NCI-H524 treated with DMSO at 0.1 percent for 48 hours (cell line): Measurements from ENCODE around the gene DEF6.
A peak's percentile ranks its signal among the peaks of the same experiment; 100 is the strongest.

Source experiments
- DNase-seq: peaks from one replicate; lab custom pipeline; 2025; lab: John Stamatoyannopoulos, UW

DEF6 gene, protein sequence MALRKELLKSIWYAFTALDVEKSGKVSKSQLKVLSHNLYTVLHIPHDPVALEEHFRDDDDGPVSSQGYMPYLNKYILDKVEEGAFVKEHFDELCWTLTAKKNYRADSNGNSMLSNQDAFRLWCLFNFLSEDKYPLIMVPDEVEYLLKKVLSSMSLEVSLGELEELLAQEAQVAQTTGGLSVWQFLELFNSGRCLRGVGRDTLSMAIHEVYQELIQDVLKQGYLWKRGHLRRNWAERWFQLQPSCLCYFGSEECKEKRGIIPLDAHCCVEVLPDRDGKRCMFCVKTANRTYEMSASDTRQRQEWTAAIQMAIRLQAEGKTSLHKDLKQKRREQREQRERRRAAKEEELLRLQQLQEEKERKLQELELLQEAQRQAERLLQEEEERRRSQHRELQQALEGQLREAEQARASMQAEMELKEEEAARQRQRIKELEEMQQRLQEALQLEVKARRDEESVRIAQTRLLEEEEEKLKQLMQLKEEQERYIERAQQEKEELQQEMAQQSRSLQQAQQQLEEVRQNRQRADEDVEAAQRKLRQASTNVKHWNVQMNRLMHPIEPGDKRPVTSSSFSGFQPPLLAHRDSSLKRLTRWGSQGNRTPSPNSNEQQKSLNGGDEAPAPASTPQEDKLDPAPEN

DNA sequence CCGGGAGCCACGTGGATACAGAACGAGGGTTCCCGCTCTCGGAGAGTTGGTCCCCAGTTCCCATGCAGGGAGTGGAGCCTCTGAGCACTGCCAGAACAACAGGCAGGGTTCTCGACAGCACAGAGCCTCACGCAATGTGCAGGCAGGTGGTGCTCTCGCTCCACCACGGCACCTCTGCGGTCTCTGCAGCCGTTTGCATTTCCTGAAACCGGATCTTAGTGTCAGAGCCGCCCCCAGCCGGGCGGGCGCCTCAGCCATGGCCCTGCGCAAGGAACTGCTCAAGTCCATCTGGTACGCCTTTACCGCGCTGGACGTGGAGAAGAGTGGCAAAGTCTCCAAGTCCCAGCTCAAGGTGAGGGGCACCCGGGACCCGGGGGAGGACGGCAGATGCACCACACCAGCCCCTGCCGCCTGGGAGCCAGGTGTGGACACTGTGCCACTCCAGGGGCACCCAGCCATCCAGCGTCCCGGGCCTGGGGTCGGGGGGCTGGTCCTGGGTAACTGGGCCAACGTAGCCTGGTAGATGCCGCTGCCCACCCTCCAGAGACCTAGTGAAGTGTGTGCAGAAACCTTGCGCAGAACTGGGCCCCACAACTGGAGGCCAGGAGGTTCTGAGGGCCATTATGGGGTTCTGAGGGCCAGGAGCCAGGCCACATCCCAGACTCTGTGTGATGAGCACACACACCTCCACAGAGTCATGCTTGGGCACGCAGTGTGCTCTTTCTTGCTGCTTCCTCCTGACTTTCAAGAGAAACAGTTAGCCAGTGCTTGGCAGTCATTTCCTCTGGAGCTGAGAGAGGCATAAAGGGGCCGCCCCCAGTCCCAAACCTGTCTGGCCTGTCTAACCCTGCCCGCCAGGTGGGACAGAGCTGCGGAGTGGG, at the start of gene DEF6:
Gene DEF6, plus strand, starts transcription at position 218 of the 881 bp plus-strand sequence. Its CDS starts 39 bp downstream, at position 257.
- peak; percentile 71 for DNase-seq

DNA sequence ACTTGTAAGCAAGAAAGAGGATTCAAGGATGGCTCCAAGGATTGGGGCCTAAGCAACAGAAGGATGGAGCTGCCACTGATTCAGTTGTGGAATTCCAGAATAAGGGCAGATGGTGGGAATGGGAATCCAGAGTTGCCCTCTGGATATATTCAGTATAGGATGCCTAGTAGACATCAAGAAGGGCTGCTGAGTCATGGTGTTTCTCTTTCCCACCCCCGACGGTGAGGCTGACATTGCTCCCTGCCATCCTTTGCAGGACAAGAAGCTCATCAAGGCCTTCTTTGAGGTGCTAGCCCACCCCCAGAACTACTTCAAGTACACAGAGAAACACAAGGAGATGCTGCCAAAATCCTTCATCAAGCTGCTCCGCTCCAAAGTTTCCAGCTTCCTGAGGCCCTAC, 49.3 kb upstream of the DEF6 start:
- DNase-seq: no peak

GRCh38 chr6:35248965-35249364, 48.7 kb upstream of the DEF6 start:
- DNase-seq: no peak

GRCh38 chr6:35251949-35252348, 45.7 kb upstream of the DEF6 start:
- DNase-seq: no peak

GRCh38 chr6:35253249-35253648, 44.4 kb upstream of the DEF6 start:
- no peak for DNase-seq

GRCh38 chr6:35258336-35258735, 39.3 kb upstream of the DEF6 start:
- DNase-seq: no peak

GRCh38 chr6:35258858-35259193, 38.8 kb upstream of the DEF6 start:
- no peak for DNase-seq

- peak; percentile 71 for DNase-seq
Observed at GRCh38 chr6:35259194-35259947, 38.2 kb upstream of the DEF6 start, which contains the start of gene ZNF76. Gene ZNF76 (plus strand): TSS chr6:35259735. CDS start chr6:35281152, 21,417 bp downstream.

DNA sequence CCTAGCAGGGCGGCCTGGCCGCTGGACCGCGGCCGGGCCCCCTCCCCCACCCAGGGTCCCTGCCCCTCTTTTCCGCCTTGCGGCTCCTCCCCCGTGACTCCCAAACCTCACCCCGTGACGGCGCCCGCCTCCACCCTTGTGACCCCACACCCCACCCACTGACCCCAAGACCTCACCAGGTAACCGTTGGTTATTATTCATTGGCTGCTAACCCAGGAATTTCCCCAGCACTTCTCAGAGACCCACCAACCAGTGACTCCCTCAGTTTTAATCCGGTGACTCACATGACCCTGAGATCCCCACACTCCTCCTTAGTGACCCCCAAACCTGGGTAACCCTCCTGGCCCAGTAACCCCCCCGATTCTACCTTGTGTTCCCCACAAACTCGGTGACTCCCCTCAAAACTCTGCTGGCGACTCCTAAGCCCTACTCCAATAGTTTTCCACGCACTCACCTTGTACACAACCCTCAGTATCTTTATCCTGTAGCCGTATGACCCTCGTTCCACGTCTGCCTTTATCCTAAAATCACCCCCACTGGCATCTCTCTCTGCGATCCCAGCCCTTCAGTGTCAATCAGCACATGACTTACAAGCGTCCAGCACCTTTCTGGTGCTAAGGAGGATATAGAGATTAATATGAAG, 37.5 kb upstream of the DEF6 start:
- peak; percentile 9 for DNase-seq

DNA sequence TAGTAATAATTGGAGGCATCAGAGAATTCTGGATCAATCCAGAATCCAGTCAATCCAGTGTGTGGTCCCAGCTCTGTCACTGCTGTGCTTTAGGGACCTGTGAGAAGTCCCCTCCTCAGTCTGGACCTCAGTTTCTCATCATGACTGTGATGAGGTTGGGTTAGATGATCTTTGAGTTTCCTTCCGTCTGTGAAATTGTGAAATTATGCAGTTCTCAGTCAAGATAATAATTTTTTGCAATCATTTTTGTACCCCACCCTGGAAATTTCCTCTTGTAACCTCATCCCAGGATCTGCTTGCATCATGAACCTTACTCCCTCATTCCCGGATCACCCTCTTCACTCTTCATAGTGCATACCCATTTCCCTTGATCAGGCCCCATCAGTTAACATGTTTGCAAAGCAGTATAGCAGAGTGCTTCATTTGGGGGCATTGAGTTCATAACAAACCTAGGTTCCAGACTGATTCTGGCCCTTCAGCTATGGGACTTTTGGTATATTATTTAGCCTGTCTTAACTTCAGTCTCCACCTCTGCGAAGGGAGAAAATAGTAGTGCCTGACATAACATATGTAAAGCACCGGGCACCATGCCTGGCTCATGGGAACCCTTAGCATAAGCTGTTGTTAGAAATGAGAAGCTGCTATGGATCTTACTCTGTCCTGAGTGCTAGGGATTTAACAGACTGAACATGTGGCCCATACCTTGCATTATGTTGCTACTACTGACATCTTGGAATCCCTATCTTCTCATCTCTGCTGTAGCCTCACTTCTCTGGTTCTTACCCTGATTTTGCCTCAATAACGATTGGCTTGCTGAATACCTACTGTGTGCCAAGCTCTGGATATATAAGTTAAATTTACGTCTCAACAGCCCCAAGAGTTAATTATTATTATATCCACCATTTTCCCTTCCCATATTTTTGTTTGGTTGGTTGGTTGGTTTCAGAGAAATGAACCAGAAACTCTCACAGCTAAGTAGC, 36.7 kb upstream of the DEF6 start:
- no peak for DNase-seq

DNA sequence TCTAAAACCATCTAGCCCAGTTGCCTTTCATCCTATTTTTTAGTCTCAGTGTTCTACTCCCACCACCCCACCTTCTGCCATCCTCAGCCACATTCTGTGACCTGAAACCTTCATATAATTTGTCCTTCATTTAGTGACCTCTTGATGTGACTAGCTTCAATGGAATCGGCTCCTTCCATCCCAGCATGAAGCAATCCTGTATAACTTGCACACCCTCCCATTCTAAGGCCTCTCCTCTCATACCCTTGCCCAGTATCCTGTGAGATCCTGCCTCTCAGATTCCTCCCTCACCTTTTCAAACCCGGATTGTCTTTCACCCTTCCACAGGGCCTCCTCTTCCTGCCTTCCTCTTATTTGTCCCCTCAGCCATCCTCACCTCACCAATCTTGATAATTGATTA, 35.0 kb upstream of the DEF6 start:
- DNase-seq: no peak

DNA sequence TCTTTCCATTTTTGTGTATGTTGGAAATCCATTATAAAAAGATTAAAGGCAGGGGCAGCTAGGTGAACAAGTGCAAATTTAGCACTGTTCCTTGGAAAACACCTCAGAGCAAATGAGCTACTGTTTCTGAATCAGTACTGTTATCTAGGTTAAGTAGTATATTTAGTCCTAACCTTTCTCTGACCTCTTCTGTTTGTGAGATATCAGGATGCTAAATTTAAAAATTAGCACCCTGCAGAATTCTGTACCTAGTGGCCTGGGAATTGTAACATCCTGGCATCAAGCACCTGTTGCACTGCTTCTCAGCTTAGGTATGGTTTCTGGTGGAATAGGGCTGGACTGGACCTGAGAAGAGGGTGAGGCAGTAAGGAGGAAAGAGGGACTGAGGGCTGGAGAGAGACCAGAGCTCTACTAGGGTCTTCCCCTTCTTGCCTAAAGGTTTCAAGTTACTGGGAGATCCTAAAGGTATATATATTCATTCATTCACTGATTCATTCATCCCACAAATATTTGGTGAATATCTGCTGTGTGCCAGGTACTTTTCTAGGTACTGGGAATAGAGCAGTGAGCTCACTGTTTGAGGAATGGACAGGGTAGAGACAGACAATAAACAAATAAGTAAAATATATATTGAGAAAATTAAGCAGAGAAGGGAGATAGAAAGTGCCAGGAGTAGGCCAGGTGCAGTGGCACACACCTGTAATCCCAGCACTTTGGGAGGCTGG, 32.9 kb upstream of the DEF6 start:
- DNase-seq: no peak

- DNase-seq: no peak
Observed at GRCh38 chr6:35265523-35265922, 32.1 kb upstream of the DEF6 start.

- DNase-seq: no peak
Observed at GRCh38 chr6:35267446-35267845, 30.2 kb upstream of the DEF6 start.

- no peak for DNase-seq
Observed at GRCh38 chr6:35267897-35268296, 29.7 kb upstream of the DEF6 start.

DNA sequence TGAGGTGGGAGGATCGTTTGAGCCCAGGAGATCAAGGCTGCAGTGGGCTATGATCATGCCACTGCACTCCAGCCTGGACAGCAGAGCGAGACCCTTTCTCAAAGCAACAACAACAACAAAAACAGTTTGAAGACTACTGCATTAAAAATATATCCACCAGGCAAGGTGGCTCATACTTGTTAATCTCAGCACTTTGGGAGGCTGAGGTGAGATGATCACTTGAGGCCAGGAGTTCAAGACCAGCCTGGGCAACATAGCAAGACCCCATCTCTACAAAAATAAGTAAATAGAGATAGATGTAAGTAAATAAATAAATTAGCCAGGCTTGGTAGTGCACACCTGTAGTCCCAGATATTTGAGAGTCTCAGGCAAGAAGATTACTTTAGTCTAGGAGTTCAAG, 25.6 kb upstream of the DEF6 start:
- no peak for DNase-seq

DNA sequence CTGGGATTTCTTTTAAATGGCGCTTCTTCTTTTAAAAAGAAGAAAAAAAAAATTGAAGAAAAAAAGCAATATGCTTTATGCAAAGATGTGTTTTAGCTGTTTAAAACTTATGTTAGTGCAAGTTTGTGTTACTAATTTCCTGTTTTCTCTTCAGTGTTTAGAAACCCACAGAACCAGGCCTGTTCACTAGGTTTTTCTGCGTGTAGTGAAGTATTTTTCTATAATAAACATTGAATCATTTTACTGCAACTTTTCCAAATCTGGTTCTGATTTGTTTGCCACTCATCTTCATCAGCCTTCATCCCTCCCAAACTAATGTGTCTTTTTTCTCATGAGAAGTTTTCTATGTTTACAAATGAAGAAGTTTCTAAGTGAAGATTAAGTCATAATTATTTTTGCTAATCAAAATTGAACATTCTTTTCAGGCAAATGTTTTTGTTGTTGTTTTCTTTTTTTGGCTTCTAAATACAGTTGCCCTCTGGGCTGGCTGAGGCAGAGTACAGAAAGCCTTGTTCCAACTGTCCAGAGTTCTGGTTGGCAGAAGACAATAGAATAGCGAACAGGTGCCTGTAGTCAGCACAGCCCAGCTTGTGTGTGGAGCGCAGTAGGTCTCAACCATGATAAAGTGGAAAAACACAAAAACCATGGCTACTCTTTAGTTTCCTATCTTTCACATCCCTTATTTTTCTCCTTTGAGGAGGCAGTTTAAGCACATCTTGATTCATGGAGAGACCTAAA, 23.6 kb upstream of the DEF6 start:
- no peak for DNase-seq

DNA sequence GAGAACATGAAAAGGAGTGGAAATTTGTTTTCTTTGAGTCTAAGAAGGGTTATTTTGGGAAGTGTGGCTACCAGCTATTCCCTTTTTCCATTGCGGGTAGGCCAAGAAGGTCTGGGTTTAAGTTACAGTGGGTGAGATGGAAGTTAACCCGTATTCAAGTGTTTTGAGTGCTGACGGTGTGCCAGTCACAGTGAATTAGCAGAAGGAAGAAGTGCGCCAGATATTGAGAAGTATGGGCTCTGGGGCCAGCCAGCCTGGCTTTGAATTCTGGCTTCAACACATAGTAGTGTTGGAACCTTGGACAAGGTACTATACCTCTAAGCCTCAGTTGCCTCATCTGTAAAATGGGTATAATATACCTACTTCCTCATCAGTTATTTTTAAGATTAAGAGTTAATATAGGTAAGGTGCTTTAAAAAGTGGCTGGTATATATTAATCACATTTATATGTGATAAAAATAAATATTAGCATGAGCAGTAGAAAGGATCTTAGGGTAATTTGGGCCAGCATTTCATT, 21.8 kb upstream of the DEF6 start:
- no peak for DNase-seq

DNA sequence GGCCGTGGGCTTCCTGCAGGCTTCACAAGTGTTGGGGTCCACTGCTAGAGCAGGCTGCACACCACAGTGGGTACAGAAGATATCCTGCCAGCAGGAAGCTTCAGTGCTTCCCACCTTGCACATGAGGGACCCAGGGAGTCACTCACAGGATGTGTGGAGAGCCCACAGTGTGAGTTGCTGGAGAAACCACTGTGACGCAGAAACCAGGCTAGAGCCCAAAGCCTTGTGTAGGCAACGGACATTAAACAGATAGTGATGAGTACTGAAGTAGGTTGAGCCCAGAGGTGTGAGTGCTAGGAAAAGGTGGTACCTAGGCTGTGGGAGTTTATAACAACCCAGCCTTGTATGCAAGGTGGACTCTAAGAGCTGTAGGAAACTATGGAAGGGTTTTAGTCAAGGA, 18.9 kb upstream of the DEF6 start:
- no peak for DNase-seq
